GM18870 (cell line): ENCODE measurements around the gene ITGAE.

Source experiments
- ATAC-seq: cut with Tn5 transposase; IDR thresholded peaks from one replicate; pipeline ENCODE4 v1.9.1; 2021; ENCODE audit warnings: moderate library complexity; ENCODE audit not compliant: unreplicated experiment

Gene ITGAE

GRCh38 chr17:3672571-3672970 is 128.4 kb downstream of the ITGAE start:
- no peak for ATAC-seq

- no peak for ATAC-seq
Measured at GRCh38 chr17:3669548-3669947, 131.4 kb downstream of the ITGAE start.

- ATAC-seq, result no peak
Measured at GRCh38 chr17:3669085-3669347, 132.0 kb downstream of the ITGAE start.

GRCh38 chr17:3668279-3669084 is 132.5 kb downstream of the ITGAE start, which contains the start of the genes EMC6 and TAX1BP3:
EMC6 (plus strand) TSS chr17:3668812; CDS start chr17:3669147, 335 bp downstream.
TAX1BP3 (minus strand) TSS chr17:3668578; CDS start chr17:3668526, 52 bp downstream.
- ATAC-seq, result peak; percentile 79

- no peak for ATAC-seq
Measured at GRCh38 chr17:3667366-3668278, 133.4 kb downstream of the ITGAE start.

GRCh38 chr17:3666516-3666915 is 134.5 kb downstream of the ITGAE start:
- no peak for ATAC-seq

GRCh38 chr17:3665834-3666233 is 135.2 kb downstream of the ITGAE start:
- no peak for ATAC-seq
